Lower lobe of right lung (tissue), 2 donors: ENCODE data around the gene LMNTD1. TPM values are rescaled to one million over a fixed set of nuclear protein-coding genes. Genes with fewer than 3 reads are reported as not detected.
A peak's percentile ranks its signal among the peaks of the same experiment; 100 is the strongest.
"Not testable (repeated sequence)": the region's sequence is repeated elsewhere in the genome, so short reads cannot be mapped to it uniquely, and the experiment has no call there.

ENCODE experiments used
- ATAC-seq, 2 donors: fragments of 200-7000 bp; cut with Tn5 transposase; one replicate each; pipeline ENCODE4 v1.9.1; 2020 to 2022; ENCODE audit warnings: mild to moderate bottlenecking in 2 of 2, moderate library complexity in 2 of 2
- DNase-seq: peaks from one replicate; pipeline ENCODE4 v3.0.0-alpha.2; 2020
- H3K27ac ChIP-seq: fragments of 200-600 bp; one replicate; pipeline ENCODE4 v1.8.0; 2022
- H3K27me3 ChIP-seq: fragments of 200-600 bp; one replicate; pipeline ENCODE4 v1.8.0; 2022; ENCODE audit warnings: low read depth
- H3K36me3 ChIP-seq: fragments of 200-600 bp; one replicate; pipeline ENCODE4 v1.8.0; 2022; ENCODE audit warnings: mild to moderate bottlenecking
- H3K4me1 ChIP-seq: fragments of 200-600 bp; one replicate; pipeline ENCODE4 v1.8.0; 2022
- H3K4me3 ChIP-seq: fragments of 200-600 bp; one replicate; pipeline ENCODE4 v1.8.0; 2022; ENCODE audit warnings: mild to moderate bottlenecking
- H3K9me3 ChIP-seq: fragments of 200-600 bp; one replicate; pipeline ENCODE4 v1.8.0; 2022
- CTCF ChIP-seq: fragments of 200-600 bp; IDR thresholded peaks from one replicate; pipeline ENCODE4 v1.8.0; 2022; ENCODE audit warnings: antibody characterized with exemption, mild to moderate bottlenecking
- intact Hi-C: fragments of 100-400 bp; cut with DNase I; formaldehyde crosslinking; loops from one replicate; pipeline ENCODE4 v1.11.0; 2022
- long read RNA-seq: library from polyadenylated mRNA; unstranded; transcript quantifications from one replicate; pipeline ENCODE4 v2.0.0, GENCODE V29; 2021
- total RNA-seq: library from RNA; stranded (reverse); fragmentation: NEBNext Ultra II Directional; extraction: Animal tissue kit (Norgen Biotek cat#: 25700); gene quantifications from one replicate; pipeline ENCODE4 v1.2.1, GENCODE V29; 2021
- donor health status: DM: no; HTN: yes; CAD: no; lungs with severe emphysema.

The LMNTD1 gene
- total RNA-seq, result 2.6 TPM
- long read RNA-seq, result 0 reads

- Histone ChIP-seq H3K36me3 (no peaks in the 10 kb centered on the region), H3K4me1 (no peaks in the 10 kb centered on the region), H3K27me3 (no peaks in the 10 kb centered on the region), H3K27ac (no peak within 1 kb of the TSS), H3K4me3 (no peak within 1 kb of the TSS), H3K9me3 (no peaks in the 10 kb centered on the region)
- no peak for ATAC-seq
- DNase-seq, result no peak
- intact Hi-C loops, result no loop called here
- TF ChIP-seq CTCF, result no peak
These were observed at the start of gene LMNTD1 for GRCh38 chr12:25553098-25553497. LMNTD1 (minus strand) TSS chr12:25553283; CDS start chr12:25552959, 324 bp downstream.

GRCh38 chr12:25598956-25599355, 45.9 kb upstream of the LMNTD1 start:
- ATAC-seq (no peak), DNase-seq (no peak)
- no peaks in the 10 kb centered on the region for H3K4me1 ChIP-seq
- no peaks in the 10 kb centered on the region for H3K36me3 ChIP-seq
- intact Hi-C loops, result no loop called here
- no peaks in the 10 kb centered on the region for H3K27me3 ChIP-seq
- H3K4me3 ChIP-seq, result no peak overlapping the region
- peaks cover 12% of the 10 kb centered on the region for H3K9me3 ChIP-seq
- no peak overlapping the region for H3K27ac ChIP-seq
- TF ChIP-seq CTCF, result no peak

- H3K27ac ChIP-seq, H3K27me3 ChIP-seq, ATAC-seq, H3K4me3 ChIP-seq, H3K4me1 ChIP-seq, DNase-seq, intact Hi-C loops, H3K36me3 ChIP-seq: not testable (repeated sequence)
- peaks cover 12% of the 10 kb centered on the region for H3K9me3 ChIP-seq
These were observed 42.4 kb upstream of the LMNTD1 start for GRCh38 chr12:25595496-25595895.

- intact Hi-C loops, result no loop called here
- Histone ChIP-seq H3K36me3 (no peaks in the 10 kb centered on the region), H3K27ac (no peak overlapping the region), H3K4me3 (no peak overlapping the region), H3K9me3 (peaks cover 7% of the 10 kb centered on the region), H3K4me1 (no peaks in the 10 kb centered on the region), H3K27me3 (no peaks in the 10 kb centered on the region)
- no peak for DNase-seq
- TF ChIP-seq CTCF, result no peak
- ATAC-seq, result no peak
These were observed 41.3 kb upstream of the LMNTD1 start for GRCh38 chr12:25594376-25594775.

GRCh38 chr12:25592725-25593495, 39.8 kb upstream of the LMNTD1 start:
- H3K9me3 ChIP-seq, result no peaks in the 10 kb centered on the region
- intact Hi-C loops, result no loop called here
- H3K27ac ChIP-seq, result no peak overlapping the region
- H3K4me1 ChIP-seq, result no peaks in the 10 kb centered on the region
- no peaks in the 10 kb centered on the region for H3K36me3 ChIP-seq
- DNase-seq, result no peak
- H3K4me3 ChIP-seq, result no peak overlapping the region
- no peaks in the 10 kb centered on the region for H3K27me3 ChIP-seq
- no peak for TF ChIP-seq CTCF
- ATAC-seq, result no peak

GRCh38 chr12:25591144-25591543, 38.1 kb upstream of the LMNTD1 start:
- peak in 1 of 2 donors; percentile 38 for ATAC-seq
- Histone ChIP-seq H3K4me3 (no peak overlapping the region), H3K27ac (no peak overlapping the region), H3K36me3 (no peaks in the 10 kb centered on the region), H3K9me3 (no peaks in the 10 kb centered on the region), H3K4me1 (no peaks in the 10 kb centered on the region), H3K27me3 (no peaks in the 10 kb centered on the region)
- TF ChIP-seq CTCF, result no peak
- intact Hi-C loops, result no loop called here
- no peak for DNase-seq
